DOHH2 (cell line): ENCODE data around the gene ATP8A2.

Experiments
- CTCF ChIP-seq: fragments of 200-600 bp; sonication (generic); IDR thresholded peaks from one replicate; pipeline ENCODE4 v1.5.1; 2014; ENCODE audit warnings: antibody characterized with exemption, mild to moderate bottlenecking, low read depth, low read length; ENCODE audit not compliant: poor library complexity, severe bottlenecking
- EZH2phosphoT487 ChIP-seq: fragments of 200-600 bp; sonication (generic); IDR thresholded peaks from 2 replicates; pipeline ENCODE4 v1.6.1; 2017; ENCODE audit warnings: borderline replicate concordance, mild to moderate bottlenecking, antibody characterized with exemption, low read length, moderate library complexity, mixed read lengths

GRCh38 chr13:26050568-26051230 is 678.9 kb downstream of the ATP8A2 start:
- TF ChIP-seq CTCF (no peak), EZH2phosphoT487 (no peak)
